ENCODE measurements around the gene CGB8.
"Not testable (repeated sequence)": the region's sequence is repeated elsewhere in the genome, so short reads cannot be mapped to it uniquely, and the experiment has no call there.

The CGB8 gene

GRCh38 chr19:49067554-49067953, 18.6 kb upstream of the CGB8 start:
- intact Hi-C loops (cut with DNase I) = no loop called here
- no peak for DNase-seq

GRCh38 chr19:49065905-49066512, 17.1 kb upstream of the CGB8 start:
- intact Hi-C loops (cut with DNase I) = no loop called here

GRCh38 chr19:49064768-49065611, 16.1 kb upstream of the CGB8 start, which contains the start of gene NTF4:
TSS of gene NTF4 (minus strand) at chr19:49064818. CDS start at chr19:49061997, 2,821 bp downstream.
- intact Hi-C loops (cut with DNase I) = no loop called here
- no peak for DNase-seq

More at GRCh38 chr19:49065905-49066512, 17.1 kb upstream of the CGB8 start:
- DNase-seq = no peak

GRCh38 chr19:49064029-49064629, 15.2 kb upstream of the CGB8 start:
- DNase-seq = no peak

GRCh38 chr19:49061445-49061844, 12.5 kb upstream of the CGB8 start:
- DNase-seq = no peak
- intact Hi-C loops (cut with DNase I) = no loop called here

More at GRCh38 chr19:49064029-49064629, 15.2 kb upstream of the CGB8 start:
- intact Hi-C loops (cut with DNase I) = no loop called here

GRCh38 chr19:49061000-49061399, 12.1 kb upstream of the CGB8 start:
- intact Hi-C loops (cut with DNase I) = no loop called here
- DNase-seq = no peak

- DNase-seq = no peak
- intact Hi-C loops (cut with DNase I) = no loop called here
These were observed 10.1 kb upstream of the CGB8 start for GRCh38 chr19:49059053-49059452.

- peak in 1 of 42 donors; percentile 11 for DNase-seq
- intact Hi-C loops (cut with DNase I) = no loop called here
These were observed 9.7 kb upstream of the CGB8 start for GRCh38 chr19:49058562-49058961.

GRCh38 chr19:49057636-49058234, 8.8 kb upstream of the CGB8 start, which contains the start of gene CGB7:
TSS of gene CGB7 (minus strand) at chr19:49057749. CDS start at chr19:49055375, 2,374 bp downstream.
- DNase-seq = peak in 30 of 42 donors; percentile 8 to 64 (median 26)
- intact Hi-C loops (cut with DNase I) = no loop called here

- intact Hi-C loops (cut with DNase I); DNase-seq: not testable (repeated sequence)
These were observed 8.1 kb upstream of the CGB8 start for GRCh38 chr19:49056902-49057596.

- DNase-seq = peak in 25 of 42 donors; percentile 10 to 65 (median 24)
- intact Hi-C loops (cut with DNase I) = no loop called here
These were observed 7.4 kb upstream of the CGB8 start for GRCh38 chr19:49056101-49056901.

- intact Hi-C loops (cut with DNase I); DNase-seq: not testable (repeated sequence)
These were observed 1.6 kb upstream of the CGB8 start for GRCh38 chr19:49050376-49051033.

GRCh38 chr19:49049834-49050233, 923 bp upstream of the CGB8 start:
- DNase-seq; intact Hi-C loops (cut with DNase I): not testable (repeated sequence)

- DNase-seq; intact Hi-C loops (cut with DNase I): not testable (repeated sequence)
These were observed 5.4 kb downstream of the CGB8 start, which contains the start of gene CGB5 for GRCh38 chr19:49043548-49043947. TSS of gene CGB5 (plus strand) at chr19:49043848. CDS start at chr19:49044210, 362 bp downstream.

GRCh38 chr19:49042666-49043065, 6.2 kb downstream of the CGB8 start:
- intact Hi-C loops (cut with DNase I); DNase-seq: not testable (repeated sequence)

- intact Hi-C loops (cut with DNase I) = no loop called here
- DNase-seq = no peak
These were observed 6.7 kb downstream of the CGB8 start for GRCh38 chr19:49042177-49042576.

- intact Hi-C loops (cut with DNase I); DNase-seq: not testable (repeated sequence)
These were observed 9.2 kb downstream of the CGB8 start for GRCh38 chr19:49039736-49040135.
